ENCODE results near the gene AKNA. TPM values are rescaled to one million over a fixed set of nuclear protein-coding genes. Genes with fewer than 3 reads are reported as not detected.

The AKNA gene, protein sequence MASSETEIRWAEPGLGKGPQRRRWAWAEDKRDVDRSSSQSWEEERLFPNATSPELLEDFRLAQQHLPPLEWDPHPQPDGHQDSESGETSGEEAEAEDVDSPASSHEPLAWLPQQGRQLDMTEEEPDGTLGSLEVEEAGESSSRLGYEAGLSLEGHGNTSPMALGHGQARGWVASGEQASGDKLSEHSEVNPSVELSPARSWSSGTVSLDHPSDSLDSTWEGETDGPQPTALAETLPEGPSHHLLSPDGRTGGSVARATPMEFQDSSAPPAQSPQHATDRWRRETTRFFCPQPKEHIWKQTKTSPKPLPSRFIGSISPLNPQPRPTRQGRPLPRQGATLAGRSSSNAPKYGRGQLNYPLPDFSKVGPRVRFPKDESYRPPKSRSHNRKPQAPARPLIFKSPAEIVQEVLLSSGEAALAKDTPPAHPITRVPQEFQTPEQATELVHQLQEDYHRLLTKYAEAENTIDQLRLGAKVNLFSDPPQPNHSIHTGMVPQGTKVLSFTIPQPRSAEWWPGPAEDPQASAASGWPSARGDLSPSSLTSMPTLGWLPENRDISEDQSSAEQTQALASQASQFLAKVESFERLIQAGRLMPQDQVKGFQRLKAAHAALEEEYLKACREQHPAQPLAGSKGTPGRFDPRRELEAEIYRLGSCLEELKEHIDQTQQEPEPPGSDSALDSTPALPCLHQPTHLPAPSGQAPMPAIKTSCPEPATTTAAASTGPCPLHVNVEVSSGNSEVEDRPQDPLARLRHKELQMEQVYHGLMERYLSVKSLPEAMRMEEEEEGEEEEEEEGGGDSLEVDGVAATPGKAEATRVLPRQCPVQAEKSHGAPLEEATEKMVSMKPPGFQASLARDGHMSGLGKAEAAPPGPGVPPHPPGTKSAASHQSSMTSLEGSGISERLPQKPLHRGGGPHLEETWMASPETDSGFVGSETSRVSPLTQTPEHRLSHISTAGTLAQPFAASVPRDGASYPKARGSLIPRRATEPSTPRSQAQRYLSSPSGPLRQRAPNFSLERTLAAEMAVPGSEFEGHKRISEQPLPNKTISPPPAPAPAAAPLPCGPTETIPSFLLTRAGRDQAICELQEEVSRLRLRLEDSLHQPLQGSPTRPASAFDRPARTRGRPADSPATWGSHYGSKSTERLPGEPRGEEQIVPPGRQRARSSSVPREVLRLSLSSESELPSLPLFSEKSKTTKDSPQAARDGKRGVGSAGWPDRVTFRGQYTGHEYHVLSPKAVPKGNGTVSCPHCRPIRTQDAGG (N-terminal part only)
- 10 to 100 TPM; 20.1 to 52.0 (median 35.7) TPM for total RNA-seq

DNA sequence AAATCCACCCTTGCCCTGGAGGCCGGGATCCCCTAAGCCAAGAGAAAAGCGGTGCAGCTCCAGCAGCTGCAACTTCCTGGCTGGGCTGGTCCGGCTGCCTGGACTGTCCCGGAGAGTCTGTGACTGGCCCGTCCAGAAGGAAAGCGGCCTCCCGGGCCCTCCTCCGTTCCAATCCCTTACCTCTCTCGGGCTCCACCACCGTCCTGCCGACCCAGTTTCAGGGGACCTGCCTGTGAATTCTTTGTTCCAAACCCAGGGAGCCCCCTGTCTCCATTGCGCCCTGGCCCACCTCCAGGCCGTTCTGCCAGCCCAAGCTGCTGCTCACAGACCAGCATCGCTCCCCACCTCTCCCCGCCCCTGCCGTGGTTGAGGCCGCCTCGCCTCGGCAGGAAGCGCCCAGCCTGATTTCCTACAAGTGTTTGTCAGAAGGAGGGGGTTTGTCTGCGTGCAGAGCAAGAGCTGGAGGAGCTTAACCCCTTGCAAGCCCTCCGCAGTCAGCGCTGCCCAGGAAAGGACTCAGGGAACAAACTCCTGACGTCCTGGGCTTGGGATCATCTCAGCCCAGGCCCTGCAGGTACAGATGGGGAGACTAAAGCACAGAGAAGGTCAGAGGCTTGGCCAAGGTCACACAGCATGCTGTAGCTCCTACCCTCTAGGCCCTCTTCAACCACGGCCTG lies at the start of gene AKNA:
AKNA (minus strand) TSS at position 303 of the 677 bp plus-strand sequence. CDS start 6,649 bp downstream, outside the sequence.
- peak; percentile 64 to 67 for DNase-seq (ENCODE audit: low spot score in 2 of 2)
- TF ChIP-seq, protein P1, sequence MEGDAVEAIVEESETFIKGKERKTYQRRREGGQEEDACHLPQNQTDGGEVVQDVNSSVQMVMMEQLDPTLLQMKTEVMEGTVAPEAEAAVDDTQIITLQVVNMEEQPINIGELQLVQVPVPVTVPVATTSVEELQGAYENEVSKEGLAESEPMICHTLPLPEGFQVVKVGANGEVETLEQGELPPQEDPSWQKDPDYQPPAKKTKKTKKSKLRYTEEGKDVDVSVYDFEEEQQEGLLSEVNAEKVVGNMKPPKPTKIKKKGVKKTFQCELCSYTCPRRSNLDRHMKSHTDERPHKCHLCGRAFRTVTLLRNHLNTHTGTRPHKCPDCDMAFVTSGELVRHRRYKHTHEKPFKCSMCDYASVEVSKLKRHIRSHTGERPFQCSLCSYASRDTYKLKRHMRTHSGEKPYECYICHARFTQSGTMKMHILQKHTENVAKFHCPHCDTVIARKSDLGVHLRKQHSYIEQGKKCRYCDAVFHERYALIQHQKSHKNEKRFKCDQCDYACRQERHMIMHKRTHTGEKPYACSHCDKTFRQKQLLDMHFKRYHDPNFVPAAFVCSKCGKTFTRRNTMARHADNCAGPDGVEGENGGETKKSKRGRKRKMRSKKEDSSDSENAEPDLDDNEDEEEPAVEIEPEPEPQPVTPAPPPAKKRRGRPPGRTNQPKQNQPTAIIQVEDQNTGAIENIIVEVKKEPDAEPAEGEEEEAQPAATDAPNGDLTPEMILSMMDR (IDR thresholded peaks at IDR 0.05): no peak
- TF ChIP-seq POLR2AphosphoS5 (IDR thresholded peaks at IDR 0.05) (peak; percentile 29 to 65 (median 65)), POLR2A (IDR thresholded peaks at IDR 0.05) (peak; percentile 29)
- H3K36me3 ChIP-seq: no peaks in the 10 kb centered on the region
- H3K4me1 ChIP-seq: peaks cover 12 to 21% of the 10 kb centered on the region in 2 donors
- no peaks in the 10 kb centered on the region for H3K9me3 ChIP-seq
- intact Hi-C loops (cut with DNase I; ENCODE audit: low total_unique reads): loop anchor here (1.0 kb wide), 1 partner anchor 18 kb away; no protein-coding TSS in a partner anchor
- peak within 1 kb of the TSS; percentile 87 to 97 for H3K27ac ChIP-seq
- no peaks in the 10 kb centered on the region for H3K27me3 ChIP-seq
- H3K4me3 ChIP-seq: peak within 1 kb of the TSS; percentile 50 to 77 (median 51)

DNA sequence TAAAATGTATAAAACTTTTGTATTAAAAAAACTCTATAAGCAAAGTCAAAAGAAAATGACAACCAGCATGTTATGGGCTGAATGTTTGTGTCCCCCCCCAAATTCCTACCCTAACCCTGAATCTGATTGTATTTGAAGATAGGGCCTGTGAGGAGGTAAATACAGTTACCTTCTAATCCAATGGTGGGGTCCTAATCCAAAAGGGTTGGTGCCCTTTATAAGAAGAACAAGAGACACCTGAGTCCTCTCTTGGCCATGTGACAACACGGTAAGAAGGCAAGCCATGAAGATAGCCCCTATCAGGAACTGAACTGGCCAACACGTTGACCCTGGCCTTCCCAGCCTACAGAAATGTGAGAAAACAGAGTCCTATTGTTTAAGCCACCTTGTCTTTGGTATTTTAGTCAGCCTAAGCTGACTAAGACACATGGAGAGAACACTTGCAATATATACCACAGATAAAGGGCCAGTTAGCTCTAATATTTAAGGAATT lies 49.7 kb upstream of the AKNA start:
- intact Hi-C loops (cut with DNase I; ENCODE audit: low total_unique reads): no loop called here
- no peak overlapping the region for H3K4me3 ChIP-seq
- no peaks in the 10 kb centered on the region for H3K27me3 ChIP-seq
- no peak overlapping the region for H3K27ac ChIP-seq
- H3K4me1 ChIP-seq: no peaks in the 10 kb centered on the region
- DNase-seq (ENCODE audit: low spot score in 2 of 2): no peak
- TF ChIP-seq POLR2A (IDR thresholded peaks at IDR 0.05): no peak
- TF ChIP-seq POLR2AphosphoS5 (IDR thresholded peaks at IDR 0.05): no peak
- TF ChIP-seq, protein P1 (IDR thresholded peaks at IDR 0.05): no peak
- no peaks in the 10 kb centered on the region for H3K9me3 ChIP-seq
- H3K36me3 ChIP-seq: no peaks in the 10 kb centered on the region

DNA sequence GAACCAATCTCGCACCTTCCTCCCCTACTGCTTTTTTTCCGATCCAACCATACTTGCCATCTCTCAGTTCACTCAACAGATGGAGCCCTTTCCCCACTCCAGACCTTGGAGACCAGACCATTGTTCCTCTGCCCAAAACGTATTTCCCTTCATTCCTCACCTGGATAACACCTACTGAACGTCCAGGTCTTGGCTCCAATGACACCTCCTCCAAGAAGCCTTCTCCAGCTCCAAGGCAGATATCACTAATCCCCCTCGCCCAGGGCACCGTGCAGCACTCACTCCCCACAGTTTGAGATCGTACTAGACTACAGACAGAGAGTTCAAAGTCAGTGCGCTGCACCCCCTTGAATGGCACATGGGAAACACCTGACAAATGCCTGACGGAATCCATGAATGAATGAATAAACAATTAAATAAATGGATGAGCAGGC lies 47.1 kb upstream of the AKNA start:
- Histone ChIP-seq H3K9me3 (no peaks in the 10 kb centered on the region), H3K36me3 (no peaks in the 10 kb centered on the region), H3K27ac (no peak overlapping the region), H3K4me3 (no peak overlapping the region), H3K4me1 (no peaks in the 10 kb centered on the region), H3K27me3 (no peaks in the 10 kb centered on the region)
- intact Hi-C loops (cut with DNase I; ENCODE audit: low total_unique reads): no loop called here
- no peak for DNase-seq (ENCODE audit: low spot score in 2 of 2)
- TF ChIP-seq POLR2A (IDR thresholded peaks at IDR 0.05): no peak
- TF ChIP-seq, protein P1 (IDR thresholded peaks at IDR 0.05): peak in 2 of 3 donors; percentile 35 to 39

DNA sequence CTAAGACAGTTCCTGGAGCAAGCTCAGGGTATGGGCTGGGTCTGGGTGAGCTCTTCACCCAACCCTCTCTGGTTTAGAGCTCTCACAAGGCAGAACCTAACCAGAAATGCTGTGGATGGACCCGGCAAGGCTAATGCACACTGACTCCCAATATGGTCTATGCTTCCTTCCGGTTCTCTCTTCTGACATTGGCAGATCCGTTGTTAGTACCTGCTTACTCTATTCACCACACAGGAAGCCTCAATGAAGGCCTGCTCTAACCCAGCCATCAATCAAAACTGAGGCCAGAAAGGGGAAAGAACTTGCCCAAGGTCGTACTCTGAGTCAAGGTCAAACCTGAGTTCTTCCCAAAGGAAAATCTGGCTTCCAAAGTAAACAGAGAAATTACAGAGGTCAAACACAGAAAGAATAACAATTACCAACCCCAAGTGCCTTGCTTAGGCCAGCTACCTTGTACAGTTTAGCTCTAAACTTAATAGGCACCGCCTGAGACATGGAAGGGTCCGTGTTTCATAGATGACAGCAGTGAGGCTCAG lies 46.0 kb upstream of the AKNA start:
- DNase-seq (ENCODE audit: low spot score in 2 of 2): no peak
- Histone ChIP-seq H3K27ac (no peak overlapping the region), H3K36me3 (no peaks in the 10 kb centered on the region), H3K4me1 (no peaks in the 10 kb centered on the region), H3K27me3 (no peaks in the 10 kb centered on the region), H3K9me3 (no peaks in the 10 kb centered on the region), H3K4me3 (no peak overlapping the region)
- intact Hi-C loops (cut with DNase I; ENCODE audit: low total_unique reads): no loop called here
- TF ChIP-seq, protein P1 (IDR thresholded peaks at IDR 0.05): no peak
- no peak for TF ChIP-seq POLR2A (IDR thresholded peaks at IDR 0.05)
- TF ChIP-seq POLR2AphosphoS5 (IDR thresholded peaks at IDR 0.05): no peak
